ENCODE results near the gene APBA2. TPM values are rescaled to one million over a fixed set of nuclear protein-coding genes. Genes with fewer than 3 reads are reported as not detected.

Gene APBA2
- total RNA-seq, 1 experiment from 2014 or later, result 12.9 TPM

DNA sequence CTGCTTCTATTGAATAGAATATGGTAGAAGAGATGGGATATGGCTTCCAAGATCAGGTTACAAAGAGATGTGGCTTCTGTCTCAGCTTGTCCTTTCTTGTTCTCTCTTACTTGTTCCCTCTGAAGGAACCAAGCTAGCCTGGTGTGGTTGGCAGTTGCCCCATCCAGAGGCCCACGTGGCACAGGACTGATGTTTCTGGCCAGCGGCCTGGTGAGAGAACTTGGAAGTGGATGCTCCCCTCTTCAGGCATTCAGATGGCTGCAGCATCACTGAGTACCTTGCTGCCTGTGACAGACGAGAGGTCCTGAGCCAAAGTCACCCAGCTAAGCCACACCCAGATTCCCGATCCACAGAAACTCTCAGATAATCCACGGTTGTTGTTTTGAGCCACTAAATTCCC, 200.2 kb downstream of the APBA2 start:
- no peak overlapping the region for H3K27ac ChIP-seq (ENCODE audit: low read depth, low read length, poor library complexity, severe bottlenecking)
- no peaks in the 10 kb centered on the region for H3K4me1 ChIP-seq (ENCODE audit: insufficient read depth, low read length, poor library complexity, severe bottlenecking)
- H3K4me3 ChIP-seq (ENCODE audit: low read depth, low read length, poor library complexity, severe bottlenecking), result no peak overlapping the region
- POLR2A ChIA-PET (ENCODE audit: low non-redundant PET), result no interaction called here
- CTCF ChIA-PET, result no interaction called here
- BruUV-seq (replicated peaks), result no TSS peak
- TF ChIP-seq EZH2 (IDR thresholded peaks at IDR 0.05; ENCODE audit: borderline replicate concordance, low read depth, low read length, poor library complexity, severe bottlenecking), result no peak
- TF ChIP-seq, protein P1, sequence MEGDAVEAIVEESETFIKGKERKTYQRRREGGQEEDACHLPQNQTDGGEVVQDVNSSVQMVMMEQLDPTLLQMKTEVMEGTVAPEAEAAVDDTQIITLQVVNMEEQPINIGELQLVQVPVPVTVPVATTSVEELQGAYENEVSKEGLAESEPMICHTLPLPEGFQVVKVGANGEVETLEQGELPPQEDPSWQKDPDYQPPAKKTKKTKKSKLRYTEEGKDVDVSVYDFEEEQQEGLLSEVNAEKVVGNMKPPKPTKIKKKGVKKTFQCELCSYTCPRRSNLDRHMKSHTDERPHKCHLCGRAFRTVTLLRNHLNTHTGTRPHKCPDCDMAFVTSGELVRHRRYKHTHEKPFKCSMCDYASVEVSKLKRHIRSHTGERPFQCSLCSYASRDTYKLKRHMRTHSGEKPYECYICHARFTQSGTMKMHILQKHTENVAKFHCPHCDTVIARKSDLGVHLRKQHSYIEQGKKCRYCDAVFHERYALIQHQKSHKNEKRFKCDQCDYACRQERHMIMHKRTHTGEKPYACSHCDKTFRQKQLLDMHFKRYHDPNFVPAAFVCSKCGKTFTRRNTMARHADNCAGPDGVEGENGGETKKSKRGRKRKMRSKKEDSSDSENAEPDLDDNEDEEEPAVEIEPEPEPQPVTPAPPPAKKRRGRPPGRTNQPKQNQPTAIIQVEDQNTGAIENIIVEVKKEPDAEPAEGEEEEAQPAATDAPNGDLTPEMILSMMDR (conservative IDR thresholded peaks at IDR 0.05; ENCODE audit: low read depth, low read length), result no peak
- H3K36me3 ChIP-seq (ENCODE audit: insufficient read depth, low read length, poor library complexity, severe bottlenecking), result no peaks in the 10 kb centered on the region
- H3K9me3 ChIP-seq (ENCODE audit: low read depth, low read length, poor library complexity, severe bottlenecking), result no peaks in the 10 kb centered on the region
- H3K27me3 ChIP-seq (replicated peaks; ENCODE audit: insufficient read depth, low read depth, low read length, poor library complexity), result no peaks in the 10 kb centered on the region
- intact Hi-C loops (cut with micrococcal nuclease; ENCODE audit: unreplicated experiment), result no loop called here
- DNase-seq (ENCODE audit: low spot score), result no peak

DNA sequence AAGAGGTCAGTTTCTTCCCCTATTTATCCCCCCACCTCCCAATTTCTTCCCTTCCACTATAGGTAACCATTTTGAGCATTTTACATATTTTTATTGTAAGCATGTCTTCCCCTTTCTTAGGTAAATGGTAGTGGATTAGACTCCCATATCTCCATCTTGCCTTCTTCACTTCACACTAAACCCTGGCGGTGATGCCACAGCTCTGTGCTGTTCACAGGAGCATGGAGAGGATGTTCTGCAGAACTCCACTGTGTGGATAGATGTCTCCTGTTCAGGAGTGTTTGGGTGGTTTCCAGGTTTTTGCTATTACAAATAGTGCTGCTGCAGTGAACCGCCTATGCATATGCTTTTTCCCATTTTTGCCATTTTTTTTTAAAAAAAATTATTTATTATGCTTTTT, 201.1 kb downstream of the APBA2 start:
- intact Hi-C loops (cut with micrococcal nuclease; ENCODE audit: unreplicated experiment), result no loop called here
- H3K4me3 ChIP-seq (ENCODE audit: low read depth, low read length, poor library complexity, severe bottlenecking), result no peak overlapping the region
- TF ChIP-seq EZH2 (IDR thresholded peaks at IDR 0.05; ENCODE audit: borderline replicate concordance, low read depth, low read length, poor library complexity, severe bottlenecking), result no peak
- TF ChIP-seq, protein P1 (conservative IDR thresholded peaks at IDR 0.05; ENCODE audit: low read depth, low read length), result no peak
- no peak for DNase-seq (ENCODE audit: low spot score)
- ChIA-PET CTCF (no interaction called here), POLR2A (ENCODE audit: low non-redundant PET) (no interaction called here)
- no peaks in the 10 kb centered on the region for H3K36me3 ChIP-seq (ENCODE audit: insufficient read depth, low read length, poor library complexity, severe bottlenecking)
- H3K27ac ChIP-seq (ENCODE audit: low read depth, low read length, poor library complexity, severe bottlenecking), result no peak overlapping the region
- H3K27me3 ChIP-seq (replicated peaks; ENCODE audit: insufficient read depth, low read depth, low read length, poor library complexity), result no peaks in the 10 kb centered on the region
- H3K9me3 ChIP-seq (ENCODE audit: low read depth, low read length, poor library complexity, severe bottlenecking), result no peaks in the 10 kb centered on the region
- H3K4me1 ChIP-seq (ENCODE audit: insufficient read depth, low read length, poor library complexity, severe bottlenecking), result no peaks in the 10 kb centered on the region
- BruUV-seq (replicated peaks), result no TSS peak

DNA sequence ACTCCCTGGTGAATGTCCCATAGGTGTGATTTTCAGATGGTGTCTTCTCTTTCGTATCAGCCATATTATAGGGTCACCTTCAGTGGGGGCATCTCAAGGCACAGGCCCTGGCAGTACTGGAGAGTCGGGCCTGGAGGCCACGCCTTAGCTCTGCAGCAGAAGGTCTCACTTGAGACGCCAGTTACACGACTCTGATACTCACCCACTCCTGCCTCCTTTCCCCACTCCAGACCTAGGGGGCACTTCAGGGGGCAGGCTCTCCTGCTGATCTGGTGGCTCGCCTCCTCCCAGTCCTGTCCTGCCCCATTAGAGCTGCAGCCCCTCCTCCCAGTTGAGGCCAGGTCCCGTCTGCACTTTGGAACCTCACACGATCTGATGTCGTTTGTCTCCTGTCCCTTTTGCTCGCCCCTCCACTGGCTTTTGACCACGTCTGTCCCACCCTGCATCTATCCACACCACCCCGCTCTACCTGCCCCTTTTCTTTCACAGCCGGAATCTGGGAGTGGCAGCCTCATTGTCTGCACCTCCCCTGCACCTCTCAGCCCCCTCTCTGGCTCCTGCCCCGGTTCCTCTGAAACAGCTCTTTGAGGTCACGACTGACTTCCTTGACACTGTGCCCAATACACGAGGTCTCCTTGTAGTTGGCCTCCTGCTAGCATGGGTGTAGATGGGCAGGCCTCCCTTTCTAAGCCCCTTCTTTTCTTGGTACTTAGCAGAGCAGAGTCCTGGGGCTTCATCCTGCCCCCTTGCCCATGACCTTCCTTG, 201.9 kb downstream of the APBA2 start:
- intact Hi-C loops (cut with micrococcal nuclease; ENCODE audit: unreplicated experiment), result no loop called here
- DNase-seq (ENCODE audit: low spot score), result no peak
- no peaks in the 10 kb centered on the region for H3K27me3 ChIP-seq (replicated peaks; ENCODE audit: insufficient read depth, low read depth, low read length, poor library complexity)
- no peak overlapping the region for H3K4me3 ChIP-seq (ENCODE audit: low read depth, low read length, poor library complexity, severe bottlenecking)
- CTCF ChIA-PET, result no interaction called here
- no peaks in the 10 kb centered on the region for H3K4me1 ChIP-seq (ENCODE audit: insufficient read depth, low read length, poor library complexity, severe bottlenecking)
- no peak overlapping the region for H3K27ac ChIP-seq (ENCODE audit: low read depth, low read length, poor library complexity, severe bottlenecking)
- POLR2A ChIA-PET (ENCODE audit: low non-redundant PET), result no interaction called here
- no peaks in the 10 kb centered on the region for H3K9me3 ChIP-seq (ENCODE audit: low read depth, low read length, poor library complexity, severe bottlenecking)
- TF ChIP-seq, protein P1 (conservative IDR thresholded peaks at IDR 0.05; ENCODE audit: low read depth, low read length), result no peak
- no peak for TF ChIP-seq EZH2 (IDR thresholded peaks at IDR 0.05; ENCODE audit: borderline replicate concordance, low read depth, low read length, poor library complexity, severe bottlenecking)
- BruUV-seq (replicated peaks), result no TSS peak
- no peaks in the 10 kb centered on the region for H3K36me3 ChIP-seq (ENCODE audit: insufficient read depth, low read length, poor library complexity, severe bottlenecking)
